NB4 (cell line): ENCODE results near the gene CHPF2.

Experiments
- CTCF ChIP-seq: IDR thresholded peaks from one replicate; pipeline ENCODE4 v1.5.1; 2012; ENCODE audit warnings: low read depth, low read length
- MAX ChIP-seq: IDR thresholded peaks from 2 replicates; pipeline ENCODE4 v1.6.1; 2011; ENCODE audit warnings: low read depth, low read length
- POLR2A ChIP-seq: IDR thresholded peaks from 2 replicates; pipeline ENCODE4 v1.6.1; 2011; ENCODE audit warnings: mild to moderate bottlenecking; ENCODE audit not compliant: insufficient read length; ENCODE audit errors: extremely low read depth

- TF ChIP-seq CTCF (no peak), POLR2A (no peak), MAX (no peak)
These were observed 23.9 kb upstream of the CHPF2 start for GRCh38 chr7:151208253-151208862.
